GM12878 (cell line): ENCODE data around the gene MRAS. TPM values are rescaled to one million over a fixed set of nuclear protein-coding genes. Genes with fewer than 3 reads are reported as not detected.

Experiments used
- ATAC-seq: fragments of 200-7000 bp; cut with Tn5 transposase; 3 replicates; pipeline ENCODE4 v1.9.1; 2020; ENCODE audit warnings: mild to moderate bottlenecking, moderate library complexity
- BruUV-seq: library from RNA; stranded (reverse); fragments of 400-500 nt; replicated peaks from 2 replicates; lab custom pipeline; 2021; lab: Mats Ljungman, UMichigan
- CTCF ChIA-PET: fragments of 300-600 bp; sonication (Branson Sonifier 250); formaldehyde crosslinking; extraction: SDS; loops from one replicate; lab custom pipeline; 2021; ENCODE audit warnings: inconsistent platforms; lab: Yijun Ruan, JAX
- POLR2A ChIA-PET: fragments of 350-600 bp; formaldehyde crosslinking; extraction: SDS; loops from one replicate; lab custom pipeline; 2021; ENCODE audit warnings: inconsistent platforms; lab: Charles Lee
- RAD21 ChIA-PET: fragments of 300-600 bp; sonication (Branson Sonifier 250); formaldehyde crosslinking; loops from one replicate; lab custom pipeline; 2023; ENCODE audit warnings: antibody characterized with exemption; ENCODE audit not compliant: unreplicated experiment; lab: Charles Lee
- SMC1A ChIA-PET: fragments of 300-600 bp; sonication (Branson Sonifier 250); formaldehyde crosslinking; loops from one replicate; lab custom pipeline; 2023; ENCODE audit not compliant: unreplicated experiment, uncharacterized antibody; lab: Charles Lee
- DNase-seq: peaks from one replicate; pipeline ENCODE4 v3.0.0-alpha.2; 2011; ENCODE audit warnings: low read depth, low spot score
- FAIRE-seq: peaks from 3 replicates; lab custom pipeline; 2011; peaks lifted over from hg19 to GRCh38; lab: Jason Lieb, UNC
- H2AFZ ChIP-seq: 2 replicates; pipeline ENCODE4 v1.6.0; 2011; ENCODE audit warnings: low read depth, low read length, control low read depth; ENCODE audit not compliant: control insufficient read depth
- H3K27ac ChIP-seq: 2 replicates; pipeline ENCODE4 v1.5.1; 2011; ENCODE audit warnings: control low read depth; ENCODE audit not compliant: control insufficient read depth, insufficient read depth
- H3K27me3 ChIP-seq, 2 experiments: replicated peaks in 1 of 2; 2 replicates each; pipeline versions ENCODE4 v1.6.0 to v1.6.1; 2011; ENCODE audit warnings: low read length in 1 of 2; ENCODE audit not compliant: control insufficient read depth in 2 of 2, insufficient read depth in 2 of 2
- H3K36me3 ChIP-seq, 2 experiments: 2 replicates each; pipeline ENCODE4 v1.5.1; 2011; ENCODE audit warnings: low read length in 1 of 2; ENCODE audit not compliant: control insufficient read depth in 2 of 2, insufficient read depth in 2 of 2
- H3K4me1 ChIP-seq: 2 replicates; pipeline ENCODE4 v1.6.1; 2011; ENCODE audit warnings: mild to moderate bottlenecking, low read length, moderate library complexity, mixed read lengths; ENCODE audit not compliant: control insufficient read depth, insufficient read depth
- H3K4me2 ChIP-seq: 2 replicates; pipeline ENCODE4 v1.6.0; 2011; ENCODE audit warnings: control low read depth; ENCODE audit not compliant: control insufficient read depth, insufficient read depth
- H3K4me3 ChIP-seq: fragments of 200-600 bp; sonication (generic); 2 replicates; pipeline ENCODE4 v1.5.1; 2016
- H3K79me2 ChIP-seq: 2 replicates; pipeline ENCODE4 v1.6.0; 2011; ENCODE audit warnings: low read length; ENCODE audit not compliant: control insufficient read depth, insufficient read depth
- H3K9ac ChIP-seq: 2 replicates; pipeline ENCODE4 v1.8.0; 2011; ENCODE audit warnings: low read length, control low read depth, mixed read lengths; ENCODE audit not compliant: control insufficient read depth, insufficient read depth
- H3K9me3 ChIP-seq: replicated peaks from 3 replicates; pipeline ENCODE4 v1.5.1; 2011; ENCODE audit warnings: mild to moderate bottlenecking, low read length; ENCODE audit not compliant: control insufficient read depth, insufficient read depth
- H4K20me1 ChIP-seq: 2 replicates; pipeline ENCODE4 v1.6.0; 2011; ENCODE audit not compliant: control insufficient read depth, insufficient read depth
- BCLAF1 ChIP-seq: fragments of 450-650 bp; IDR thresholded peaks from 2 replicates; pipeline ENCODE4 v1.6.1; 2017; ENCODE audit warnings: antibody characterized with exemption, mild to moderate bottlenecking, moderate library complexity
- EZH2 ChIP-seq: IDR thresholded peaks from 2 replicates; pipeline ENCODE4 v1.6.1; 2012; ENCODE audit warnings: low read depth, mild to moderate bottlenecking, control low read depth, inconsistent platforms, low read length, borderline replicate concordance; ENCODE audit not compliant: control insufficient read depth
- FOXM1 ChIP-seq: IDR thresholded peaks from 2 replicates; pipeline ENCODE4 v1.6.1; 2012; ENCODE audit warnings: low read depth, mild to moderate bottlenecking, inconsistent platforms, low read length, moderate library complexity
- HCFC1 ChIP-seq: fragments of 150-350 bp; IDR thresholded peaks from 2 replicates; pipeline ENCODE4 v1.6.1; 2014; ENCODE audit warnings: low read length
- HDAC2 ChIP-seq: fragments of 200-600 bp; sonication (generic); IDR thresholded peaks from 2 replicates; pipeline ENCODE4 v1.6.1; 2017
- HDAC6 ChIP-seq: fragments of 200-600 bp; sonication (generic); IDR thresholded peaks from one replicate; pipeline ENCODE4 v1.8.0; 2017; ENCODE audit warnings: antibody characterized with exemption; ENCODE audit not compliant: unreplicated experiment
- JUNB ChIP-seq: IDR thresholded peaks from 2 replicates; pipeline ENCODE4 v1.6.1; 2016; ENCODE audit warnings: antibody characterized with exemption, mild to moderate bottlenecking
- MTA2 ChIP-seq: fragments of 450-650 bp; IDR thresholded peaks from 2 replicates; pipeline ENCODE4 v1.6.1; 2016; ENCODE audit warnings: low read depth, mild to moderate bottlenecking, moderate library complexity
- MXI1 ChIP-seq: fragments of 150-350 bp; IDR thresholded peaks from 2 replicates; pipeline ENCODE4 v1.6.1; 2011; ENCODE audit warnings: low read depth, mild to moderate bottlenecking, inconsistent platforms, low read length, improper control_type of control experiment
- RELA ChIP-seq: fragments of 450-650 bp; IDR thresholded peaks from 2 replicates; pipeline ENCODE4 v1.8.0; 2014; ENCODE audit warnings: borderline replicate concordance; ENCODE audit not compliant: partially characterized antibody
- SPI1 ChIP-seq: IDR thresholded peaks from 2 replicates; pipeline ENCODE4 v1.6.1; 2011; ENCODE audit warnings: low read depth, mild to moderate bottlenecking, low read length, moderate library complexity, borderline replicate concordance; ENCODE audit not compliant: insufficient read depth
- SUPT20H ChIP-seq: IDR thresholded peaks from 2 replicates; pipeline ENCODE4 v1.6.1; 2011; ENCODE audit warnings: low read depth, mild to moderate bottlenecking, low read length, moderate library complexity, borderline replicate concordance; ENCODE audit not compliant: control insufficient read depth
- USF2 ChIP-seq: IDR thresholded peaks from 2 replicates; pipeline ENCODE4 v1.6.1; 2011; ENCODE audit warnings: low read depth, low read length, improper control_type of control experiment, borderline replicate concordance
- WGBS: methylation state at CpG from one replicate; pipeline ENCODE4 v1.1.6; 2016; ENCODE audit warnings: low lambda C conversion rate; ENCODE audit not compliant: insufficient replicate concordance, insufficient coverage; ENCODE audit errors: missing lambda C conversion rate; 5-methylcytosine and 5-hydroxymethylcytosine counted together
- in situ Hi-C: fragments of 300-500 bp; cut with MboI; formaldehyde crosslinking; loops from 9 replicates; pipeline ENCODE4 v1.14.3; 2018; ENCODE audit warnings: mixed read lengths
- intact Hi-C: fragments of 100-400 bp; cut with micrococcal nuclease; formaldehyde crosslinking; loops from one replicate; pipeline ENCODE4 v1.14.2; 2022; ENCODE audit not compliant: unreplicated experiment
- polyA plus RNA-seq, 11 experiments: library from polyadenylated mRNA; depleted of rRNA in 4 of 11; unstranded in 6 of 11; stranded (reverse) in 5 of 11; fragments of >200 nt; fragmentation: Nextera tagmentation in 4 of 11; fragmentation: Illumina TruSeq in 1 of 11; extraction: Ambion mirVana in 4 of 11; extraction: Trizol in 1 of 11; gene quantifications; 1 replicate in 1 of 11; 2 replicates in 10 of 11; pipeline versions ENCODE4 v1.2.1 to v1.2.3, GENCODE V29; 2011 to 2016; ENCODE audit warnings: inconsistent platforms in 2 of 11, missing spikeins in 2 of 11, low read depth in 1 of 11
- total RNA-seq, 4 experiments: library from RNA; depleted of rRNA in 3 of 4; stranded (reverse); fragments of >200 nt in 3 of 4; fragmentation: Illumina TruSeq in 1 of 4; extraction: Trizol in 1 of 4; gene quantifications; 2 replicates each; pipeline versions ENCODE4 v1.2.1 to v1.2.3, GENCODE V29; 2013 to 2021
- TF ChIP-seq, protein P1 (sequence below): fragments of 450-650 bp; IDR thresholded peaks from 2 replicates; pipeline ENCODE4 v1.6.1; 2017; ENCODE audit warnings: borderline replicate concordance

The MRAS gene
- total and polyA plus RNA-seq, 10 of the 15 experiments (the other 5 are each of a cell fraction or from before 2014, with no cell fraction given) = 0.01 to 0.44 (median 0.17) TPM; not detected in 6

DNA sequence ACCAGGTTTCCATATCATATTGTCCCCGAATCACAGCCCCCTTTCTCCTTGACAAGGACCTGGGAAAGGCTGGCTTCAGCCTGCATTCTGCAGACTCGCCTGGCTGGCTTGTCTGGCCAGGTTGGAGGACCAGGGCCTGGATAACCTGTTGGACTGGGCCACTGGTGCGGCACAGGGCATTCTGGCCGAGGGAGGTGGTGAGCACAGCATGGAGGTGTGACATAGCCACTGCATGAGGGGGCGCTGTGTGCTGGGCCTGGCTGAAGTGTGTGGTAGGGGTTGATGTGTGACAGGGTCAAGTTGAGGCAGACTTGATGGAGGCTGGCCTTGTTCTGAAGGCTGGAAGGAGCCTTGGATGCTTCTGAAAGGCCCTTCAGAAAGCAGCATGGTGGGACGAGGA lies 88.9 kb downstream of the MRAS start:
- no peak for DNase-seq
- in situ Hi-C loops (no loop called here), intact Hi-C loops (no loop called here)
- no peaks in the 10 kb centered on the region for H4K20me1 ChIP-seq
- no peaks in the 10 kb centered on the region for H3K9me3 ChIP-seq
- WGBS = 17% methylated on average over 6 of the region's 6 CpGs
- no peaks in the 10 kb centered on the region for H3K79me2 ChIP-seq
- POLR2A ChIA-PET = no interaction called here
- RAD21 ChIA-PET = no interaction called here
- no peak overlapping the region for H3K9ac ChIP-seq
- SMC1A ChIA-PET = no interaction called here
- FAIRE-seq = no peak
- H3K27me3 ChIP-seq = peaks cover 13 to 14% of the 10 kb centered on the region in 2 experiments
- no peak overlapping the region for H3K27ac ChIP-seq
- no peaks in the 10 kb centered on the region for H3K36me3 ChIP-seq
- BruUV-seq = no TSS peak
- H2AFZ ChIP-seq = no peak overlapping the region
- no peaks in the 10 kb centered on the region for H3K4me1 ChIP-seq
- TF ChIP-seq FOXM1 (no peak), SPI1 (no peak), HDAC6 (no peak), USF2 (no peak), EZH2 (no peak)
- ATAC-seq = no peak
- CTCF ChIA-PET = no interaction called here
- H3K4me2 ChIP-seq = no peak overlapping the region
- no peak overlapping the region for H3K4me3 ChIP-seq

DNA sequence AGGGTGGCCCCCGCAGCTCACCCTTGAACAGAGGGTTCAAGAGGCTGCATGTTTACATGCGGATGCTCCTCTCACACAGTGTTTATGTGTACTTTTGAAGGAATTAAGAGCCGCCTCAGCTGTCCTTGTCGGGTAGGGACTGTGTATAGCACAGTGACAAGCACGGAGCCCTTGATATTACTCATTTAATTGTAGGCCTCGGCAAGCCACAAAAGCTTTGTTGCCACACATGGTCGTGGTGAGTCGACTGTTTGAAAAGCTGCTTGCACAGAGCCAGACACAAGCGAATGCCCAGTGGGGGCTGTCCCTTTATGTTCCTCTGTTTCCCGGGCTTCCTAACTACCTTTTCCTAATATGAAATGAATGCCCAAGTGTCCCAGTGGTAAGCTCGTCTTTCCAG lies 90.5 kb downstream of the MRAS start:
- FAIRE-seq (no peak), DNase-seq (no peak), ATAC-seq (no peak)
- CTCF ChIA-PET = interaction anchor here (1.0 kb wide), 1 partner anchor 21 kb away, joined by 3 read pairs; no protein-coding TSS in a partner anchor
- H3K4me1 ChIP-seq = no peaks in the 10 kb centered on the region
- POLR2A ChIA-PET = no interaction called here
- H3K9me3 ChIP-seq = no peaks in the 10 kb centered on the region
- no TSS peak for BruUV-seq
- no peak overlapping the region for H3K4me2 ChIP-seq
- H3K9ac ChIP-seq = no peak overlapping the region
- RAD21 ChIA-PET = no interaction called here
- no peak overlapping the region for H3K4me3 ChIP-seq
- H3K36me3 ChIP-seq = no peaks in the 10 kb centered on the region
- WGBS = 41% methylated on average over 11 of the region's 11 CpGs
- intact Hi-C loops = no loop called here
- no peaks in the 10 kb centered on the region for H4K20me1 ChIP-seq
- no peak overlapping the region for H3K27ac ChIP-seq
- no peak overlapping the region for H2AFZ ChIP-seq
- no peaks in the 10 kb centered on the region for H3K79me2 ChIP-seq
- peaks cover 9 to 11% of the 10 kb centered on the region in 2 experiments; a peak in 3 of 4 replicates for H3K27me3 ChIP-seq
- in situ Hi-C loops = no loop called here
- SMC1A ChIA-PET = no interaction called here
- TF ChIP-seq MXI1 = no peak
- no peak for TF ChIP-seq HDAC2
- no peak for TF ChIP-seq MTA2
- no peak for TF ChIP-seq RELA
- no peak for TF ChIP-seq SUPT20H
- no peak for TF ChIP-seq JUNB
- TF ChIP-seq, protein P1, sequence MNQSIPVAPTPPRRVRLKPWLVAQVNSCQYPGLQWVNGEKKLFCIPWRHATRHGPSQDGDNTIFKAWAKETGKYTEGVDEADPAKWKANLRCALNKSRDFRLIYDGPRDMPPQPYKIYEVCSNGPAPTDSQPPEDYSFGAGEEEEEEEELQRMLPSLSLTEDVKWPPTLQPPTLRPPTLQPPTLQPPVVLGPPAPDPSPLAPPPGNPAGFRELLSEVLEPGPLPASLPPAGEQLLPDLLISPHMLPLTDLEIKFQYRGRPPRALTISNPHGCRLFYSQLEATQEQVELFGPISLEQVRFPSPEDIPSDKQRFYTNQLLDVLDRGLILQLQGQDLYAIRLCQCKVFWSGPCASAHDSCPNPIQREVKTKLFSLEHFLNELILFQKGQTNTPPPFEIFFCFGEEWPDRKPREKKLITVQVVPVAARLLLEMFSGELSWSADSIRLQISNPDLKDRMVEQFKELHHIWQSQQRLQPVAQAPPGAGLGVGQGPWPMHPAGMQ = no peak
- no peak for TF ChIP-seq HCFC1
- TF ChIP-seq BCLAF1 = no peak
